IMR-90 (cell line): ENCODE data around the gene MTM1. TPM values are rescaled to one million over a fixed set of nuclear protein-coding genes. Genes with fewer than 3 reads are reported as not detected.

Experiments used
- ATAC-seq: fragments of 200-7000 bp; cut with Tn5 transposase; 2 replicates; pipeline ENCODE4 v1.9.1; 2020; ENCODE audit warnings: low read depth, mild to moderate bottlenecking, moderate library complexity
- BruUV-seq: library from RNA; stranded (reverse); fragments of 400-500 nt; replicated peaks from 2 replicates; lab custom pipeline; 2021; lab: Mats Ljungman, UMichigan
- CTCF ChIA-PET: fragments of 300-600 bp; formaldehyde crosslinking; extraction: SDS; loops from one replicate; lab custom pipeline; 2021; ENCODE audit warnings: antibody characterized with exemption; lab: Yijun Ruan, JAX
- POLR2A ChIA-PET: fragments of 300-600 bp; sonication (Branson Sonifier 250); formaldehyde crosslinking; loops from one replicate; lab custom pipeline; 2022; ENCODE audit warnings: antibody characterized with exemption; ENCODE audit not compliant: unreplicated experiment; lab: Charles Lee
- DNase-seq: peaks from one replicate; pipeline ENCODE4 v3.0.0; 2013
- H2AFZ ChIP-seq: replicated peaks from 2 replicates; pipeline ENCODE3; 2013; ENCODE audit warnings: low read length, mild to moderate bottlenecking; ENCODE audit not compliant: poor library complexity
- H2AK5ac ChIP-seq: 2 replicates; pipeline ENCODE4 v1.6.1; 2013; ENCODE audit warnings: low read depth, low read length, inconsistent platforms
- H2AK9ac ChIP-seq: replicated peaks from 2 replicates; pipeline ENCODE3; 2013; ENCODE audit warnings: mild to moderate bottlenecking, low read depth, low read length, moderate library complexity; ENCODE audit not compliant: poor library complexity
- H2BK120ac ChIP-seq: 2 replicates; pipeline ENCODE4 v1.6.1; 2013; ENCODE audit warnings: low read depth, low read length, inconsistent platforms
- H2BK15ac ChIP-seq: 3 replicates; pipeline ENCODE4 v1.6.1; 2013; ENCODE audit warnings: low read depth, low read length, inconsistent platforms
- H2BK20ac ChIP-seq: 2 replicates; pipeline ENCODE4 v1.6.1; 2013; ENCODE audit warnings: low read depth, mild to moderate bottlenecking, inconsistent platforms, low read length, moderate library complexity
- H2BK5ac ChIP-seq: 2 replicates; pipeline ENCODE4 v1.6.1; 2013; ENCODE audit warnings: mild to moderate bottlenecking, low read depth, low read length, inconsistent platforms; ENCODE audit not compliant: poor library complexity, severe bottlenecking
- H3K14ac ChIP-seq: replicated peaks from 2 replicates; pipeline ENCODE4 v1.6.1; 2013; ENCODE audit warnings: low read depth, low read length, inconsistent platforms
- H3K18ac ChIP-seq: 2 replicates; pipeline ENCODE4 v1.6.1; 2013; ENCODE audit warnings: low read depth, low read length, control low read depth
- H3K23ac ChIP-seq: 2 replicates; pipeline ENCODE4 v1.6.1; 2013; ENCODE audit warnings: low read depth, low read length, inconsistent platforms
- H3K27ac ChIP-seq: 2 replicates; pipeline ENCODE4 v1.5.1; 2013; ENCODE audit warnings: mild to moderate bottlenecking, control low read depth, low read length; ENCODE audit not compliant: insufficient read depth
- H3K27me3 ChIP-seq: 2 replicates; pipeline ENCODE4 v1.6.1; 2013; ENCODE audit warnings: low read length; ENCODE audit not compliant: control insufficient read depth, insufficient read depth
- H3K36me3 ChIP-seq: 2 replicates; pipeline ENCODE4 v1.6.1; 2013; ENCODE audit warnings: low read length, mixed read lengths; ENCODE audit not compliant: control insufficient read depth, insufficient read depth
- H3K4ac ChIP-seq: 2 replicates; pipeline ENCODE4 v1.6.1; 2013; ENCODE audit warnings: low read depth, low read length, inconsistent platforms
- H3K4me1 ChIP-seq: 2 replicates; pipeline ENCODE4 v1.6.1; 2013; ENCODE audit warnings: low read length, mixed read lengths; ENCODE audit not compliant: control insufficient read depth, insufficient read depth
- H3K4me2 ChIP-seq: 2 replicates; pipeline ENCODE4 v1.6.1; 2013; ENCODE audit warnings: low read depth, mild to moderate bottlenecking, control low read depth, low read length, moderate library complexity
- H3K4me3 ChIP-seq: 2 replicates; pipeline ENCODE4 v1.5.1; 2013; ENCODE audit warnings: low read depth, mild to moderate bottlenecking, control low read depth, low read length, moderate library complexity; ENCODE audit not compliant: insufficient read depth
- H3K56ac ChIP-seq: 2 replicates; pipeline ENCODE4 v1.6.1; 2013; ENCODE audit warnings: low read length, inconsistent platforms; ENCODE audit not compliant: insufficient read depth; ENCODE audit errors: extremely low read depth
- H3K79me1 ChIP-seq, 2 experiments: 2 replicates each; pipeline ENCODE4 v1.6.1; 2013; ENCODE audit warnings: low read length in 2 of 2, inconsistent platforms in 1 of 2, low read depth in 1 of 2
- H3K9ac ChIP-seq: 2 replicates; pipeline ENCODE4 v1.6.1; 2013; ENCODE audit warnings: low read depth, low read length, control low read depth
- H3K9me1 ChIP-seq: 2 replicates; pipeline ENCODE4 v1.6.1; 2013; ENCODE audit warnings: low read length, inconsistent platforms; ENCODE audit not compliant: insufficient read depth
- H3K9me3 ChIP-seq: 2 replicates; pipeline ENCODE4 v1.6.1; 2013; ENCODE audit warnings: low read length; ENCODE audit not compliant: control insufficient read depth, insufficient read depth
- H4K20me1 ChIP-seq: 2 replicates; pipeline ENCODE4 v1.6.1; 2013; ENCODE audit warnings: low read length, inconsistent platforms; ENCODE audit not compliant: insufficient read depth
- H4K5ac ChIP-seq: 2 replicates; pipeline ENCODE4 v1.6.1; 2013; ENCODE audit warnings: mild to moderate bottlenecking, low read depth, low read length, control low read depth
- H4K8ac ChIP-seq, 2 experiments: 2 replicates each; pipeline ENCODE4 v1.6.1; 2013; ENCODE audit warnings: low read depth in 2 of 2, low read length in 2 of 2, control low read depth in 1 of 2, inconsistent platforms in 1 of 2
- H4K91ac ChIP-seq: 2 replicates; pipeline ENCODE4 v1.6.1; 2013; ENCODE audit warnings: low read depth, low read length, inconsistent platforms; ENCODE audit not compliant: insufficient read depth
- RAD21 ChIP-seq: IDR thresholded peaks from 2 replicates; pipeline ENCODE4 v1.6.1; 2012; ENCODE audit warnings: low read length, improper control_type of control experiment
- RFX5 ChIP-seq: IDR thresholded peaks from 2 replicates; pipeline ENCODE4 v1.8.0; 2012; ENCODE audit warnings: low read depth, mild to moderate bottlenecking, low read length, moderate library complexity
- WGBS, 2 experiments: methylation state at CpG; one replicate each; pipeline versions ENCODE4 v1.1.5 to v1.1.7; 2013; ENCODE audit warnings: missing lambda C conversion rate in 2 of 2; ENCODE audit not compliant: insufficient read length in 1 of 2; ENCODE audit errors: extremely low coverage in 2 of 2; 5-methylcytosine and 5-hydroxymethylcytosine counted together
- dilution Hi-C: fragments of 300-500 bp; cut with HindIII; formaldehyde crosslinking; loops from one replicate; pipeline ENCODE4 v1.14.3; 2018; ENCODE audit warnings: low sequenced_read_pairs; ENCODE audit not compliant: unreplicated experiment
- in situ Hi-C: fragments of 300-500 bp; cut with MboI; formaldehyde crosslinking; loops from 3 replicates; pipeline ENCODE4 v1.14.3; 2019; ENCODE audit warnings: low sequenced_read_pairs, inconsistent platforms, mixed read lengths
- intact Hi-C: fragments of 100-400 bp; cut with micrococcal nuclease; formaldehyde crosslinking; loops from 2 replicates; pipeline ENCODE4 v1.10.0; 2022
- polyA plus RNA-seq, 3 experiments: library from polyadenylated mRNA; depleted of rRNA; stranded (reverse); fragments of >200 nt; gene quantifications; 2 replicates each; pipeline ENCODE4 v1.2.3, GENCODE V29; 2012; ENCODE audit warnings: low replicate concordance in 1 of 3
- total RNA-seq: library from RNA; depleted of rRNA; stranded (reverse); fragments of >200 nt; gene quantifications from 2 replicates; pipeline ENCODE4 v1.2.3, GENCODE V29; 2012
- TF ChIP-seq, protein P1 (sequence below): conservative IDR thresholded peaks from 2 replicates; pipeline ENCODE4 v1.5.1; 2012; ENCODE audit warnings: mild to moderate bottlenecking, low read depth, low read length, improper control_type of control experiment

The MTM1 gene
- total and polyA plus RNA-seq, 2 of the 4 experiments (the other 2 are of a cell fraction) = 3.8 to 5.6 TPM

DNA sequence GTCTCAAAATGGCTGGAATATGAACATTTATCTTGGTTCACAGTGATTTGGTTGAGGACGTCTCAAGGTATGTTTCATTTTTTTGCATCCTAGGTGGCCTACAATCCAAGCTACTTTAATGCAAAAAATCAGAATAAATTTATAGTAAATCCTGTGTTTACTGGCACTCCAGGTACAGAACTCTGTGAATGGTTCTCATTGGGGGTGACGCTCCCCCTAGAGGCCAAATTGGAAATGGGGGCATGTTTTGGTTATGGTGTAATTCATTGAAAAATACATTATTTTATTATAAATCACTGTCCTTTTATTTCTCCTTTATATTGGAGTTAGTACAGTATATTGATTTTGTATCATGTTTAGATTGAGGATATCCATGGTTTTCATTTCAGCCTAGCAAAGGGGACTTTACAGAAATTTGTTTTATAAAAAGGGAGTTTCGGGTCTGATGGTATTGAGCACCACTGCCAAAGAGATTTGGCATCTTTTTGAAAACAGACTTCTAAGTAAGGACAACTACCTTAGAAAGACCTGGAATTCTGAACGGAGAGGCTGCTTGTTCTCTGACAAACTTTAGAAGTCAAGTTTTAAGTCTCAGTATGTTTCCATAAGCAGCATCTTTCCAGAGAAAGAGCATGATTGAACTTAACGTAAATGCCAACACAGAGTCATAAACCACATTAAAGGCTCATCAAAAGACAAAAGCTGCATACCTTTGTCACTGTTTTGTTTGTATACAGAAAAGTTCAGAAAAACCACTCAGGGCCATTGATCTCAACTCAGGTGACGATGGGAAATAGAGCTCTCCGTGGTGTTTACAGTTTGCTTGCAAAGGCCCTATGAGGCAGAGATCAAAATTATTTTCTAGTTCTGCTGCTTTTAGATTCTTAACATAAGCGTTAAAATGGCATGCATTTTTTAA, 19.4 kb downstream of the MTM1 start:
- H3K14ac ChIP-seq = no peak overlapping the region
- in situ Hi-C loops = no loop called here
- no peak overlapping the region for H2AFZ ChIP-seq
- H3K9me1 ChIP-seq = no peaks in the 10 kb centered on the region
- H2BK5ac ChIP-seq = no peak overlapping the region
- no TSS peak for BruUV-seq
- H4K5ac ChIP-seq = no peak overlapping the region
- intact Hi-C loops = no loop called here
- no peak overlapping the region for H2AK9ac ChIP-seq
- H4K20me1 ChIP-seq = no peaks in the 10 kb centered on the region; the same call in 1 of the 2 replicates
- no peak overlapping the region for H4K8ac ChIP-seq
- CTCF ChIA-PET = interaction anchor here (1.0 kb wide), 2 partner anchors 11 to 13 kb away, joined by 3 to 4 read pairs; no protein-coding TSS in a partner anchor
- no peak overlapping the region for H3K9ac ChIP-seq
- TF ChIP-seq RAD21 = peak; percentile 38
- TF ChIP-seq RFX5 = no peak
- TF ChIP-seq, protein P1, sequence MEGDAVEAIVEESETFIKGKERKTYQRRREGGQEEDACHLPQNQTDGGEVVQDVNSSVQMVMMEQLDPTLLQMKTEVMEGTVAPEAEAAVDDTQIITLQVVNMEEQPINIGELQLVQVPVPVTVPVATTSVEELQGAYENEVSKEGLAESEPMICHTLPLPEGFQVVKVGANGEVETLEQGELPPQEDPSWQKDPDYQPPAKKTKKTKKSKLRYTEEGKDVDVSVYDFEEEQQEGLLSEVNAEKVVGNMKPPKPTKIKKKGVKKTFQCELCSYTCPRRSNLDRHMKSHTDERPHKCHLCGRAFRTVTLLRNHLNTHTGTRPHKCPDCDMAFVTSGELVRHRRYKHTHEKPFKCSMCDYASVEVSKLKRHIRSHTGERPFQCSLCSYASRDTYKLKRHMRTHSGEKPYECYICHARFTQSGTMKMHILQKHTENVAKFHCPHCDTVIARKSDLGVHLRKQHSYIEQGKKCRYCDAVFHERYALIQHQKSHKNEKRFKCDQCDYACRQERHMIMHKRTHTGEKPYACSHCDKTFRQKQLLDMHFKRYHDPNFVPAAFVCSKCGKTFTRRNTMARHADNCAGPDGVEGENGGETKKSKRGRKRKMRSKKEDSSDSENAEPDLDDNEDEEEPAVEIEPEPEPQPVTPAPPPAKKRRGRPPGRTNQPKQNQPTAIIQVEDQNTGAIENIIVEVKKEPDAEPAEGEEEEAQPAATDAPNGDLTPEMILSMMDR = peak; percentile 52
- ATAC-seq (no peak), DNase-seq (no peak)
- no peak overlapping the region for H2BK15ac ChIP-seq
- POLR2A ChIA-PET = no interaction called here
- H2BK20ac ChIP-seq = no peak overlapping the region
- H3K79me1 ChIP-seq = peaks cover 7 to 8% of the 10 kb centered on the region in 2 experiments; a peak in 3 of 4 replicates
- H3K56ac ChIP-seq = no peak overlapping the region
- H3K9me3 ChIP-seq = no peaks in the 10 kb centered on the region
- H4K91ac ChIP-seq = no peak overlapping the region
- WGBS, 2 experiments = 67% methylated on average over 1 of the region's 8 CpGs; no CpG with 5 or more reads in 1 of the 2 experiments
- H3K23ac ChIP-seq = no peak overlapping the region
- no peaks in the 10 kb centered on the region for H3K36me3 ChIP-seq
- H3K4me1 ChIP-seq = no peaks in the 10 kb centered on the region
- H2AK5ac ChIP-seq = no peak overlapping the region
- no peak overlapping the region for H3K27ac ChIP-seq
- H3K4me2 ChIP-seq = no peak overlapping the region
- dilution Hi-C loops = no loop called here
- no peak overlapping the region for H3K4me3 ChIP-seq
- H3K18ac ChIP-seq = no peak overlapping the region
- H3K27me3 ChIP-seq = no peaks in the 10 kb centered on the region
- H3K4ac ChIP-seq = no peak overlapping the region
- no peak overlapping the region for H2BK120ac ChIP-seq
